H1 (cell line): ENCODE results near the gene STK39. TPM values are rescaled to one million over a fixed set of nuclear protein-coding genes. Genes with fewer than 3 reads are reported as not detected.

Experiments
- BACH1 ChIP-seq: IDR thresholded peaks from 2 replicates; pipeline ENCODE4 v1.6.1; 2012; ENCODE audit warnings: low read length, improper control_type of control experiment
- BRCA1 ChIP-seq: IDR thresholded peaks from 2 replicates; pipeline ENCODE4 v1.6.1; 2012; ENCODE audit warnings: low read depth, low read length, improper control_type of control experiment
- CHD2 ChIP-seq: IDR thresholded peaks from 2 replicates; pipeline ENCODE4 v1.6.1; 2012; ENCODE audit warnings: low read length, improper control_type of control experiment
- HDAC2 ChIP-seq, 2 experiments: fragments of 300-600 bp in 1 of 2; sonication (generic) in 1 of 2; IDR thresholded peaks; 2 replicates each; pipeline ENCODE4 v1.6.1; 2011 to 2012; ENCODE audit warnings: low read depth in 2 of 2, low read length in 2 of 2, mild to moderate bottlenecking in 2 of 2, moderate library complexity in 2 of 2, borderline replicate concordance in 1 of 2, inconsistent platforms in 1 of 2
- RNF2 ChIP-seq: fragments of 200-900, 300-1000 bp; sonication (generic); IDR thresholded peaks from 2 replicates; pipeline ENCODE4 v1.7.1; 2016; ENCODE audit warnings: borderline replicate concordance, low read depth, mild to moderate bottlenecking, antibody characterized with exemption, low read length; ENCODE audit not compliant: poor library complexity, severe bottlenecking; ENCODE audit errors: missing control alignments
- SP1 ChIP-seq: IDR thresholded peaks from 2 replicates; pipeline ENCODE4 v1.6.1; 2011; ENCODE audit warnings: low read depth, low read length
- TAF7 ChIP-seq: optimal IDR thresholded peaks from 2 replicates; pipeline ENCODE3; 2011; ENCODE audit warnings: low read depth, mild to moderate bottlenecking, inconsistent platforms, low read length, moderate library complexity, borderline replicate concordance
- polyA plus RNA-seq, 7 experiments: library from polyadenylated mRNA; depleted of rRNA in 3 of 7; stranded (reverse) in 5 of 7; unstranded in 2 of 7; fragments of >200 nt in 5 of 7; fragments of 200-250 nt in 2 of 7; gene quantifications; 1 replicate in 5 of 7; 2 replicates in 1 of 7; 4 replicates in 1 of 7; pipeline versions ENCODE4 v1.2.1 to v1.2.3, GENCODE V29; 2011 to 2013; ENCODE audit warnings: missing spikeins in 2 of 7, mixed read lengths in 2 of 7
- total RNA-seq: library from RNA; stranded (reverse); fragmentation: NEBNext Ultra II Directional; extraction: Animal tissue kit (Norgen Biotek cat#: 25700); gene quantifications from 2 replicates; pipeline ENCODE4 v1.2.1, GENCODE V29; 2021

The STK39 gene
- total and polyA plus RNA-seq, 2 of the 8 experiments (the other 6 are each of a cell fraction or from before 2014, with no cell fraction given) = 13.7 to 23.8 TPM

- TF ChIP-seq CHD2 (no peak), SP1 (no peak), BRCA1 (no peak), BACH1 (no peak), RNF2 (no peak), HDAC2 (IDR thresholded peaks at IDR 0.05; ENCODE audit: borderline replicate concordance in 1 of 2, low read depth in 2 of 2, low read length in 2 of 2) (no peak), TAF7 (no peak)
- TF ChIP-seq, all 59 proteins: peak for 0
These were observed 216.4 kb downstream of the STK39 start (continued) for GRCh38 chr2:168030862-168031624.
